Fibroblast of the aortic adventitia (primary cell): Measurements from ENCODE around the gene SCRT2. TPM values are rescaled to one million over a fixed set of nuclear protein-coding genes. Genes with fewer than 3 reads are reported as not detected.

Experiments used
- DNase-seq: peaks from one replicate; pipeline ENCODE4 v3.0.0-alpha.2; 2010; ENCODE audit warnings: low read depth
- H3K4me3 ChIP-seq: 2 replicates; pipeline ENCODE4 v1.5.1; 2011; ENCODE audit warnings: low read depth, mild to moderate bottlenecking, control low read depth, low read length, moderate library complexity
- total RNA-seq: library from RNA; depleted of rRNA; stranded (reverse); fragments of >200 nt; gene quantifications from 2 replicates; pipeline ENCODE4 v1.2.3, GENCODE V29; 2012; ENCODE audit warnings: low replicate concordance
- TF ChIP-seq, protein P1 (sequence below): IDR thresholded peaks from 2 replicates; pipeline ENCODE4 v1.5.1; 2011; ENCODE audit warnings: mild to moderate bottlenecking, low read length, control low read depth, inconsistent platforms; ENCODE audit not compliant: insufficient read depth

SCRT2 gene
- total RNA-seq, 1 donor = not detected

DNA sequence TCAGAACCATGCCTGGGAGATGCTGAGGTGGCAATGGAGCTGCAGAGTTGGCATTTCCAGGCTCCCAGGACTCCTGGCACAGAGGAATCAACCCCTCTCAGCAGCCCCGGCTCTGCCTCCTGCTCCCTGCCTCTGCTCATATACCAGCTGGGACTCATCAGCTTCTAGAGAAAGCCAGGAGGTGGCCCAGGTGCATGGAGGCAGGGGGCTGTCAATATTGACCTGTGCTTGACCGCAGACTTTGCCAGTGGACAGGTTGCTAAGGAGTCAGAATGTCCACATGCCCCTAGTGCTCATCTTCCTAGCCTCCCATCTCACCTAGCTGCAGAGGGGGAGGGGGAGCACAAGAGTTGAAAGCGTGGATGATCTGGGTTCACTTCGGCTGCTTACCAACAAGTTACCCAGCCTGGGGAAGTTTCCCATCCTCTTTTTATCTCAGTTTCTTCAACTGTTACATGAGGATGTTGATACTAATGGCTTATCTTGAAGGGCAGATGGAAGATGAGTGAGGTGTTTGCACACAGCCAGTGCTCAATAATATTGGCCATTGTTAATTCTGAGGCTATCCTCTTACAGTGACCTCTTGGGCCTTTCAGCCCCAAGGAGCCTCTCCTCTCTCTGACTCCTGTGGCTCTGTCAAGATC lies 9.2 kb upstream of the SCRT2 start:
- DNase-seq = no peak
- no peak overlapping the region for H3K4me3 ChIP-seq
- TF ChIP-seq, protein P1, sequence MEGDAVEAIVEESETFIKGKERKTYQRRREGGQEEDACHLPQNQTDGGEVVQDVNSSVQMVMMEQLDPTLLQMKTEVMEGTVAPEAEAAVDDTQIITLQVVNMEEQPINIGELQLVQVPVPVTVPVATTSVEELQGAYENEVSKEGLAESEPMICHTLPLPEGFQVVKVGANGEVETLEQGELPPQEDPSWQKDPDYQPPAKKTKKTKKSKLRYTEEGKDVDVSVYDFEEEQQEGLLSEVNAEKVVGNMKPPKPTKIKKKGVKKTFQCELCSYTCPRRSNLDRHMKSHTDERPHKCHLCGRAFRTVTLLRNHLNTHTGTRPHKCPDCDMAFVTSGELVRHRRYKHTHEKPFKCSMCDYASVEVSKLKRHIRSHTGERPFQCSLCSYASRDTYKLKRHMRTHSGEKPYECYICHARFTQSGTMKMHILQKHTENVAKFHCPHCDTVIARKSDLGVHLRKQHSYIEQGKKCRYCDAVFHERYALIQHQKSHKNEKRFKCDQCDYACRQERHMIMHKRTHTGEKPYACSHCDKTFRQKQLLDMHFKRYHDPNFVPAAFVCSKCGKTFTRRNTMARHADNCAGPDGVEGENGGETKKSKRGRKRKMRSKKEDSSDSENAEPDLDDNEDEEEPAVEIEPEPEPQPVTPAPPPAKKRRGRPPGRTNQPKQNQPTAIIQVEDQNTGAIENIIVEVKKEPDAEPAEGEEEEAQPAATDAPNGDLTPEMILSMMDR = no peak

DNA sequence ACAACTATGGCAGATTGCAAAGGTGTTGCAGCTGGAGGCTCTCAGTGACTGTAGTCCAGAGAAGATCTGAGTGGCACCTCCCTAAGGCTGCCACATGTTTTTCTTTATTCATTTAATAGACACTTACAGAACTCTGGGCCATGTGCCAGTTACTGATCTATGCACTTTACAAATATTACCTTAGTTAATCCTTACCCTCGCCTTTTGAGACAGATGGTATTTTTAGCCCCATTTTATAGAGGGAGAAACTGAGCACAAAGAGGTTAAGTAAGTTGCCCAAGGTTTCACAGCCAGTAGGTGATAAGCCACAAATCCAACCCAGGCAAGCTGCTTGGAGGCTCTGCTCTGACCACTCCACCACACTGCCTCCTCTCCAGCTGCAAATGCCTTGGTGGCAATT lies 6.5 kb upstream of the SCRT2 start:
- TF ChIP-seq, protein P1 = no peak
- no peak overlapping the region for H3K4me3 ChIP-seq
- no peak for DNase-seq

DNA sequence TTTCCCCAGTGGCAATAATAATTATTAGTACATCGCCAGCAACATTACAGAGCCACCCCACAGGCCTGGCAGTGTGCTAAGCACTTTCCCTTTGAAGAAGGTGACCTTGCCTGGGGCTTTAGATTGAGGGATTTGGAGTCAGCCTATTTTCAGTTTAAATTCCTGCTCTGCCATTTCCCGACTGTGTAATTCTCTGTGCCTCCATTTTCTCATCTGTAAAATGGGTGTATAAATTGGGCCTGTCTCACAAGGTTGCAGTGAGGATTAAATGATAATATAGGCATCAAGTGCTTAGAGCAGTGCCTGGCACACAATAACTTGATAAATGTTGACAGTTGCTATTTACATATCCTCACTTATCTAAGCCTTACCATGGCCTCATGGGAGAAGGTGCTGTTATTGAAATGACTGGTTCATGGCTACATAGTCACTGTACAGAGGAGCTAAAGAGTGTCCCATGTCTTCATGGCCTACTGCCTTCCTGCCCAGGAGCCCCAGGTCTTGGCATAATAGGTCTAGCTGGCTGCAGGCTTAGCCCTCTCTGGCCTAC lies 5.1 kb upstream of the SCRT2 start:
- H3K4me3 ChIP-seq = no peak overlapping the region
- TF ChIP-seq, protein P1 = no peak
- DNase-seq = no peak

DNA sequence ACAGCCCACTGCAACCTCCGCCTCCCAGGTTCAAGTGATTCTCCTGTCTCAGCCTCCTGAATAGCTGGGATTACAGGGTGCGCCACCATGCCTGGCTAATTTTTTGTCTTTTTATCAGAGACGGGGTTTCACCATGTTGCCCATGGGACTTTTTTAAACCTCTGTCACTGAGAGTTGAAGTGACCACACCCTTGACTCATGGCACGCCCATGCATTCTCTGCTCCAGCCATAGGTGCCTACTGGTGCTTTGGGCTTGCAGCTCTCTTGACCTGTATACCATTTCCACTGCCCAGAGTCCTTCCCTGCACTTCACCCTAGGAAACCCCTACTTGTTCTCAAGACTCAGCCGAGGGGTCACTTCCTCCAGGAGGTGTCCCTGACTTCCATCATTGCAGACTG lies 2.4 kb upstream of the SCRT2 start:
- no peak for DNase-seq
- TF ChIP-seq, protein P1 = no peak
- no peak overlapping the region for H3K4me3 ChIP-seq

DNA sequence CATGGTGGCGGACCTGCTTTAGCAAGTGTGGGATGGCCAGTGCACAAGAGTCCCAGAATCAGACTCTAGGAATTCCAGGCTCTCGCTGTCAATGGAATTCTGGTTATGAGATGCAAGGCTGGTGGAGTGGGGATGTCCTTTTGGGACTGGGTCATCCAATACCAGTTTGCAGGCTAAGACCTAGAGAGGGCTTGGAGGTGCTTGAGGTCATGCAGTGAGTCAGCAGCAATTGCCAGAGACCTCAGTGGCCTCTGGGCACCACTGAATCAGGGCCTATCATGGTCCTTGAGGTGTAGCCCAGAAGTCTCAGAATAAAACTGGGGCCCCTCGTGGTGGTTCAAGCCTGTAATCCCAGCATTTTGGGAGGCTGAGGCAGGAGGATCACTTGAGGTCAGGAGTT lies 1.4 kb upstream of the SCRT2 start:
- TF ChIP-seq, protein P1 = no peak
- no peak for DNase-seq
- H3K4me3 ChIP-seq = no peak overlapping the region

DNA sequence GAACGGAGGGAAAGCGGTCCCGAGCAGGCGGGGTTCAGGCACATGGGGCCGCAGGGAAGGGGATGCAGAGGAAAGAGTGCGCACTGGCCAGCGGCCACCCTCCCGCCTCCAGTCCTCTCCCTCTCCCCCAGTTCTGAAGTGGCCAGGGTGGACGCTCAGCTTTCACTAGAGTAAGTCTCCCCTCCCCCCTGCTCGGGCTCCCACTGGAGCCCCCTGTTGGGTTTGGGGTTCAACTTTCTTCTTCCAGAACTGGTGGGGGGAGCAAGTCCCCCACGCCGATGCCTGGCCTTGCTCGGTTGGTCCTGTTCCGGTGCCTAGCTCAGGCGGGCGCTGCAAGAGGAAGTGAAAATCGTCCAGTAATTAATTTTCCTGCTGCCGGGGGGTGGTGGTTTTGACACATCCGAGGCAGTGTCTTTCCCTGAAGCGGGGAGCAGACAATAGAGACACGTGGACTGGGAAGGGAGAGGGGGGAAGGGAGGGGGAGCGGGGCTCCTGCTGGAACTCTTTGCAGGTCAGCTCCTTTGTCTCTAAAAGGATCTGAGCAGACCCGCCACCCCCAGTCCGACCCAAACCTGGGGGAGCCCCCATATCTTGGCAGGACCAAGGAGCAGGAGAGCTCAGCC lies 824 bp upstream of the SCRT2 start:
- no peak overlapping the region for H3K4me3 ChIP-seq
- no peak for DNase-seq
- TF ChIP-seq, protein P1 = no peak
